ENCODE data around the gene MAD1L1. TPM values are rescaled to one million over a fixed set of nuclear protein-coding genes. Genes with fewer than 3 reads are reported as not detected.

MAD1L1 gene
- total and polyA plus RNA-seq, 7 donors: 11.7 to 17.5 (median 15.6) TPM

DNA sequence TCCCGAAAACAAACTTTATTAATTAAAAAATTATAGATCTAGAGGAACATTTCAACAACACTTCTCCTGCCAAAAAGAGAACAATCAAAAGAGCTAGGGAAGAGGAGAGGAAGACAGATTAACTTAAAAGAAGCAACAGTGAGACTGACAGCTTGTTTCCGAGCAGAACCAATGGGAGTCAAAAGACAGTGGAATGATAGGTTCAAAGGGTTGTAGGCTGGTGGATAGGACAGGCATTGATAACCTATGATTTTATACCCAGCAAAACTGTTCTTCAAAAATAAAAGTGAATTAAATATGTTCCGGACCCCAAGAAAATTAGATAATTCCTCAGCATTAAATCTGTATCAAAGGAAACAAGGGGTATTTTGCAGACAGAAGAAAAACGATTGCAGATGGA is 207.6 kb downstream of the MAD1L1 start:
- ATAC-seq (no peak), DNase-seq (no peak)
- Histone ChIP-seq H3K9me3 (peaks cover 14% of the 10 kb centered on the region), H3K27ac (no peak overlapping the region), H3K4me3 (no peak overlapping the region), H3K36me3 (ENCODE audit: insufficient read depth in 1 of 2, low read depth in 1 of 2) (no peaks in the 10 kb centered on the region), H3K4me1 (peaks cover 3% of the 10 kb centered on the region), H3K27me3 (ENCODE audit: insufficient read depth in 3 of 3, low read length in 2 of 3) (no peaks in the 10 kb centered on the region)
- intact Hi-C loops (cut with DNase I): no loop called here
- WGBS, 3 donors: 86 to 98% (median 97%) methylated on average over 4 of the region's 4 CpGs
- TF ChIP-seq, protein P1, sequence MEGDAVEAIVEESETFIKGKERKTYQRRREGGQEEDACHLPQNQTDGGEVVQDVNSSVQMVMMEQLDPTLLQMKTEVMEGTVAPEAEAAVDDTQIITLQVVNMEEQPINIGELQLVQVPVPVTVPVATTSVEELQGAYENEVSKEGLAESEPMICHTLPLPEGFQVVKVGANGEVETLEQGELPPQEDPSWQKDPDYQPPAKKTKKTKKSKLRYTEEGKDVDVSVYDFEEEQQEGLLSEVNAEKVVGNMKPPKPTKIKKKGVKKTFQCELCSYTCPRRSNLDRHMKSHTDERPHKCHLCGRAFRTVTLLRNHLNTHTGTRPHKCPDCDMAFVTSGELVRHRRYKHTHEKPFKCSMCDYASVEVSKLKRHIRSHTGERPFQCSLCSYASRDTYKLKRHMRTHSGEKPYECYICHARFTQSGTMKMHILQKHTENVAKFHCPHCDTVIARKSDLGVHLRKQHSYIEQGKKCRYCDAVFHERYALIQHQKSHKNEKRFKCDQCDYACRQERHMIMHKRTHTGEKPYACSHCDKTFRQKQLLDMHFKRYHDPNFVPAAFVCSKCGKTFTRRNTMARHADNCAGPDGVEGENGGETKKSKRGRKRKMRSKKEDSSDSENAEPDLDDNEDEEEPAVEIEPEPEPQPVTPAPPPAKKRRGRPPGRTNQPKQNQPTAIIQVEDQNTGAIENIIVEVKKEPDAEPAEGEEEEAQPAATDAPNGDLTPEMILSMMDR (IDR thresholded peaks at IDR 0.05): no peak

DNA sequence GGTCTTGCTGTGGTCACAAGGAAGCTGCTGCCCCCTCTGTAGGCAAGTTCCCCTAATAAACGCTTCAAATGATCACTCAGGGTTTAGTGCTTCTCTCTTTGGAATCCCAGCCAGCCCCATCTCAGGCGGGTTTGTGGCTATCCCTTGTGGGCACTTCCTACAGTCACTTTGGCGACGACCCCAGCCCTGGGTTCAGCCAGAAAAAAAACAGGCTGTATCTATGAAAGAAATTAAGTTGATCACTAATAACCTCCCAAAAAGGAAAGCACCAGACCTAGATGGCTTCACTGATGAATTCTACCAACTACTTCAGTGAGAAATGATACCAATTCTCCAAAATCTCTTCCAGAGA is 208.2 kb downstream of the MAD1L1 start:
- TF ChIP-seq, protein P1 (IDR thresholded peaks at IDR 0.05): no peak
- 90 to 94% (median 92%) methylated on average over 4 of the region's 4 CpGs for WGBS, 3 donors
- Histone ChIP-seq H3K36me3 (ENCODE audit: insufficient read depth in 1 of 2, low read depth in 1 of 2) (no peaks in the 10 kb centered on the region), H3K4me1 (peaks cover 6% of the 10 kb centered on the region), H3K4me3 (no peak overlapping the region), H3K27me3 (ENCODE audit: insufficient read depth in 3 of 3, low read length in 2 of 3) (no peaks in the 10 kb centered on the region), H3K9me3 (peaks cover 14% of the 10 kb centered on the region), H3K27ac (no peak overlapping the region)
- intact Hi-C loops (cut with DNase I): no loop called here
- DNase-seq: peak in 1 of 2 donors; percentile 4
- ATAC-seq: no peak

DNA sequence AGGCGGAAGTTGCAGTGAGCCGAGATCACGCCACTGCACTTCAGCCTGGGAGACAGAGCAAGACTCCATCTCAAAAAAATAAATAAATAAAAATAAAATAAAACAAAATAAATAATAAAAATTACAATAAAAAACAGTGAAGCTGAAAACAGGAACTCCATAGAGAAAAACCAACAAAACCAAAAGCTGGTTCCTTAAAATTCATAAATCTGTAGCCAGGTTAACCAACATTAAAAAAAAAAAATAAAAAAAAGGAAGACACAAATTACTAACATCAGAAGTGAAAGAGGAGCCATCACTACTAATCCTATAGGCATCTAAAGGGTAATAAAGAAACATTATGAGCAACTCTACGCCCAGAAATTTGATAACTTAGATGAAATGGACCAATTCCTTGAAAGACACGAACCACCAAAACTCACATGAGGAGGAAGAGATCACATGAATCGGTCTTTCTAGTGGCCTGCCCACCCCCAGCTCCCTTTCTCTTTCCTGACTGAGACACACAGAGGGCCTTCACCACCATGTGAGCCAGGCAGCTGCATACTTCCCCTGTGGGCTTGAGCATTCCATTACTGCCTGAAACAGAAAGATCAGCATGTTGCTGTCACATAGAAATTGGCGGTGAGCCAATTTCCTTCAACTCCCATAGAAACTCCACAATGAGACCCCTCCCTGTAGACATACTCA is 208.7 kb downstream of the MAD1L1 start:
- Histone ChIP-seq H3K4me3 (no peak overlapping the region), H3K4me1 (peaks cover 6% of the 10 kb centered on the region), H3K27ac (no peak overlapping the region), H3K27me3 (ENCODE audit: insufficient read depth in 3 of 3, low read length in 2 of 3) (no peaks in the 10 kb centered on the region), H3K36me3 (ENCODE audit: insufficient read depth in 1 of 2, low read depth in 1 of 2) (no peaks in the 10 kb centered on the region), H3K9me3 (peaks cover 14% of the 10 kb centered on the region)
- intact Hi-C loops (cut with DNase I): no loop called here
- WGBS, 3 donors: 85 to 89% (median 86%) methylated on average over 7 of the region's 7 CpGs
- TF ChIP-seq, protein P1 (IDR thresholded peaks at IDR 0.05): no peak
- no peak for ATAC-seq
- peak; percentile 14 to 48 for DNase-seq

DNA sequence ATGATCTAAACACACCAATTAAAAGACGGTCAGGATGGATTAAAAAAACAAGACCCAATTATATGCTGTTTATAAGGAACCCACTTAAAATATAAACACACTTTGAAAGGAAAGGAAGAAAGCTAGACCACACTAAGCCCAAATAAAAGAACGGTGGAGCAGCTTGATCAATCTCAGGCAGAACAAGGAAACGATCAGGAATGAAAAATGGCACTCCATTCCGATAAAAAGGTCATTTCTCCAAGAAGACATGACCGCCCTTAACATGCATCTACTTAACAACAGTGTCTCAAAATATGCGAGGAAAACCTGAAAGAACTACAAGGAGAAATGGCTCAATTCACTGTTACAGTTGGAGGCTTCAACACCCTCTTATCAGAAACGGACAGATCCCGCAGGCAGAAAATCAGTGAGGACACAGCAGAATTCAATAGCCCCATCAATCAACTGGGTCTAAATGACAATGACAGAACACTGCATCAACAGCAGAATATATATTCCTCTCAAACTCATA is 210.0 kb downstream of the MAD1L1 start:
- TF ChIP-seq, protein P1 (IDR thresholded peaks at IDR 0.05): no peak
- no peak for ATAC-seq
- DNase-seq: no peak
- Histone ChIP-seq H3K27ac (no peak overlapping the region), H3K4me1 (peaks cover 6% of the 10 kb centered on the region), H3K36me3 (ENCODE audit: insufficient read depth in 1 of 2, low read depth in 1 of 2) (no peaks in the 10 kb centered on the region), H3K27me3 (ENCODE audit: insufficient read depth in 3 of 3, low read length in 2 of 3) (no peaks in the 10 kb centered on the region), H3K4me3 (no peak overlapping the region), H3K9me3 (peaks cover 14% of the 10 kb centered on the region)
- 91 to 94% (median 94%) methylated on average over 8 of the region's 8 CpGs for WGBS, 3 donors
- intact Hi-C loops (cut with DNase I): no loop called here

DNA sequence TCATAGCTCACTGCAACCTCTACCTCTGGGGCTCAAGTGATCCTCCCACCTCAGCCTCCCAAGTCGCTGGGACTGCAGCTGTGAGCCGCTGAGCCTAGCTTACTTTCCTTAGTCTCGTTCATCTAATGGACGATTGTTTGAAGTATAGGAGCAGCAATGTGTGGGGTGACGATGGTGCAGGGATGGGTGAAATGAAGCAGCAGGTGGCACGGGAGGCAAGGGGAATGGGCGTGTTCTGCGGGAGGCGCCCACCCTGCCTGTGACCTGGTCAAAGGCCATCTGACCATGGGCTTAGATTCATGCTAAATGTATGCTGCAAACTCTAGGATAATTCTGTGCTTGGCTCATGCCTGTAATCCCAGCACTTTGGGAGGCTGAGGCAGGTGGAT is 210.7 kb downstream of the MAD1L1 start:
- DNase-seq (peak; percentile 2 to 14), ATAC-seq (no peak)
- intact Hi-C loops (cut with DNase I): no loop called here
- Histone ChIP-seq H3K9me3 (peaks cover 14% of the 10 kb centered on the region), H3K27ac (no peak overlapping the region), H3K4me3 (no peak overlapping the region), H3K4me1 (peaks cover 6% of the 10 kb centered on the region), H3K27me3 (ENCODE audit: insufficient read depth in 3 of 3, low read length in 2 of 3) (no peaks in the 10 kb centered on the region), H3K36me3 (ENCODE audit: insufficient read depth in 1 of 2, low read depth in 1 of 2) (no peaks in the 10 kb centered on the region)
- TF ChIP-seq, protein P1 (IDR thresholded peaks at IDR 0.05): no peak
- WGBS, 3 donors: 96 to 98% (median 96%) methylated on average over 9 of the region's 9 CpGs
